Neural cell (in vitro differentiated cells): Measurements from ENCODE around the gene ZNF618. TPM values are rescaled to one million over a fixed set of nuclear protein-coding genes. Genes with fewer than 3 reads are reported as not detected.

Experiments used
- H2AFZ ChIP-seq: fragments of 200-600, 300-800 bp; sonication (generic), shearing (Covaris generic); 2 replicates; pipeline ENCODE4 v1.6.0; 2014; ENCODE audit warnings: low read depth, mild to moderate bottlenecking, antibody characterized with exemption, low read length, moderate library complexity
- H3F3A ChIP-seq: fragments of 200-600 bp; shearing (Covaris generic); 2 replicates; pipeline ENCODE4 v1.6.1; 2016; ENCODE audit warnings: mild to moderate bottlenecking, moderate library complexity, mixed read lengths, antibody characterized with exemption, low read length; ENCODE audit not compliant: insufficient read depth, poor library complexity, severe bottlenecking
- H3K27ac ChIP-seq: fragments of 200-600, 300-800 bp; sonication (generic), shearing (Covaris generic); 2 replicates; pipeline ENCODE4 v1.5.1; 2014; ENCODE audit warnings: mild to moderate bottlenecking, low read length, moderate library complexity
- H3K27me3 ChIP-seq: fragments of 300-800, 200-600 bp; sonication (generic), shearing (Covaris generic); 2 replicates; pipeline ENCODE4 v1.6.0; 2014; ENCODE audit warnings: mild to moderate bottlenecking, low read depth, low read length, moderate library complexity; ENCODE audit not compliant: insufficient read depth
- H3K36me3 ChIP-seq: fragments of 300-800, 200-600 bp; sonication (generic), shearing (Covaris generic); 2 replicates; pipeline ENCODE4 v1.5.1; 2014; ENCODE audit warnings: mild to moderate bottlenecking, antibody characterized with exemption, low read length, moderate library complexity; ENCODE audit not compliant: insufficient read depth
- H3K4me2 ChIP-seq: fragments of 300-800, 200-600 bp; sonication (generic), shearing (Covaris generic); 2 replicates; pipeline ENCODE4 v1.6.0; 2014; ENCODE audit warnings: mild to moderate bottlenecking, low read length
- H3K4me3 ChIP-seq: fragments of 300-800, 200-600 bp; sonication (generic), shearing (Covaris generic); 2 replicates; pipeline ENCODE4 v1.5.1; 2014; ENCODE audit warnings: mild to moderate bottlenecking, low read length, moderate library complexity
- H3K79me2 ChIP-seq: fragments of 200-600 bp; shearing (Covaris generic); replicated peaks from 2 replicates; pipeline ENCODE4 v1.6.0; 2014; ENCODE audit warnings: mild to moderate bottlenecking, low read length, moderate library complexity; ENCODE audit not compliant: insufficient read depth
- H3K9ac ChIP-seq: fragments of 300-800, 200-600 bp; sonication (generic), shearing (Covaris generic); 2 replicates; pipeline ENCODE4 v1.6.1; 2016; ENCODE audit warnings: mild to moderate bottlenecking, low read length, mixed read lengths
- H3K9me2 ChIP-seq: fragments of 200-600 bp; shearing (Covaris generic); 2 replicates; pipeline ENCODE4 v1.6.1; 2016; ENCODE audit warnings: mild to moderate bottlenecking, low read length, mixed read lengths; ENCODE audit not compliant: insufficient read depth
- H3K9me3 ChIP-seq: fragments of 200-600, 300-800 bp; sonication (generic), shearing (Covaris generic); 2 replicates; pipeline ENCODE4 v1.6.1; 2016; ENCODE audit warnings: mild to moderate bottlenecking, mixed run types, low read length, moderate library complexity, mixed read lengths
- H4K20me1 ChIP-seq: fragments of 200-600 bp; shearing (Covaris generic); 2 replicates; pipeline ENCODE4 v1.6.1; 2016; ENCODE audit warnings: mild to moderate bottlenecking, mixed run types; ENCODE audit not compliant: insufficient read depth
- CTCF ChIP-seq: fragments of 450-650 bp; IDR thresholded peaks from 2 replicates; pipeline ENCODE4 v1.5.1; 2014; ENCODE audit warnings: antibody characterized with exemption, mild to moderate bottlenecking, moderate library complexity; ENCODE audit not compliant: poor library complexity, severe bottlenecking
- EP300 ChIP-seq: fragments of 450-650 bp; conservative IDR thresholded peaks from 2 replicates; pipeline ENCODE4 v1.6.1; 2014; ENCODE audit warnings: antibody characterized with exemption, mild to moderate bottlenecking, moderate library complexity; ENCODE audit not compliant: poor library complexity, severe bottlenecking
- EZH2 ChIP-seq: fragments of 200-600, 300-800 bp; shearing (Covaris generic), sonication (generic); IDR thresholded peaks from 2 replicates; pipeline ENCODE4 v1.6.1; 2014; ENCODE audit warnings: antibody characterized with exemption, low read length, borderline replicate concordance, mild to moderate bottlenecking; ENCODE audit not compliant: insufficient read depth, poor library complexity, severe bottlenecking
- MXI1 ChIP-seq: fragments of 450-650 bp; conservative IDR thresholded peaks from 2 replicates; pipeline ENCODE4 v1.6.1; 2014; ENCODE audit warnings: antibody characterized with exemption, mild to moderate bottlenecking; ENCODE audit not compliant: poor library complexity, severe bottlenecking
- POLR2AphosphoS5 ChIP-seq: IDR thresholded peaks from 2 replicates; pipeline ENCODE4 v1.6.1; 2012
- RAD21 ChIP-seq: fragments of 450-650 bp; conservative IDR thresholded peaks from 2 replicates; pipeline ENCODE4 v1.6.1; 2014; ENCODE audit warnings: antibody characterized with exemption, mild to moderate bottlenecking, moderate library complexity
- REST ChIP-seq: IDR thresholded peaks from 2 replicates; pipeline ENCODE4 v1.6.1; 2012; ENCODE audit warnings: borderline replicate concordance
- SMC3 ChIP-seq: fragments of 450-650 bp; conservative IDR thresholded peaks from 2 replicates; pipeline ENCODE4 v1.6.1; 2014; ENCODE audit warnings: antibody characterized with exemption, mild to moderate bottlenecking, moderate library complexity; ENCODE audit not compliant: poor library complexity
- TAF1 ChIP-seq: IDR thresholded peaks from 2 replicates; pipeline ENCODE4 v1.6.1; 2012; ENCODE audit warnings: low read depth
- polyA plus RNA-seq: library from polyadenylated mRNA; depleted of rRNA; stranded (reverse); fragments of >200 nt; gene quantifications from 2 replicates; pipeline ENCODE4 v1.2.3, GENCODE V29; 2014

The ZNF618 gene
- polyA plus RNA-seq, 1 donor from 2014 or later: 7.1 TPM

- Histone ChIP-seq H3K27ac (no peak overlapping the region), H3K36me3 (peaks cover 6% of the 10 kb centered on the region), H3K9me2 (no peaks in the 10 kb centered on the region), H2AFZ (no peak overlapping the region), H3F3A (no peaks in the 10 kb centered on the region), H3K4me2 (no peak overlapping the region), H3K27me3 (no peaks in the 10 kb centered on the region), H3K4me3 (no peak overlapping the region), H3K9ac (no peak overlapping the region), H3K9me3 (peaks cover 10% of the 10 kb centered on the region), H4K20me1 (no peaks in the 10 kb centered on the region), H3K79me2 (peaks cover 85% of the 10 kb centered on the region)
- TF ChIP-seq MXI1: no peak
- no peak for TF ChIP-seq EP300
- TF ChIP-seq EZH2: no peak
Observed at GRCh38 chr9:113931140-113931539, 55.0 kb downstream of the ZNF618 start.

- Histone ChIP-seq H3K27ac (no peak overlapping the region), H3K9ac (no peak overlapping the region), H3K9me2 (no peaks in the 10 kb centered on the region), H3K79me2 (peaks cover 82% of the 10 kb centered on the region), H3K27me3 (no peaks in the 10 kb centered on the region), H2AFZ (no peak overlapping the region), H3K4me3 (no peak overlapping the region), H3K9me3 (peaks cover 10% of the 10 kb centered on the region), H3K4me2 (no peak overlapping the region), H3F3A (no peaks in the 10 kb centered on the region), H3K36me3 (peaks cover 6% of the 10 kb centered on the region), H4K20me1 (no peaks in the 10 kb centered on the region)
- TF ChIP-seq RAD21: no peak
- no peak for TF ChIP-seq SMC3
- no peak for TF ChIP-seq TAF1
Observed at GRCh38 chr9:113931777-113932176, 55.7 kb downstream of the ZNF618 start.

- Histone ChIP-seq H3K9me3 (peaks cover 7% of the 10 kb centered on the region), H3K79me2 (peaks cover 69% of the 10 kb centered on the region), H3K4me3 (no peak overlapping the region), H3K9ac (no peak overlapping the region), H3K27ac (no peak overlapping the region), H3F3A (no peaks in the 10 kb centered on the region), H3K36me3 (peaks cover 6% of the 10 kb centered on the region), H3K9me2 (no peaks in the 10 kb centered on the region), H3K27me3 (no peaks in the 10 kb centered on the region), H3K4me2 (no peak overlapping the region), H2AFZ (no peak overlapping the region), H4K20me1 (no peaks in the 10 kb centered on the region)
- TF ChIP-seq EP300 (no peak), MXI1 (no peak), SMC3 (no peak), POLR2AphosphoS5 (no peak), TAF1 (no peak), EZH2 (no peak), REST (no peak), RAD21 (no peak), CTCF (no peak)
Observed at GRCh38 chr9:113932906-113933584, 56.9 kb downstream of the ZNF618 start.
